ENCODE measurements around the gene RARRES2.

The RARRES2 gene

GRCh38 chr7:150361402-150361801 lies 20.0 kb upstream of the RARRES2 start:
- DNase-seq: no peak

GRCh38 chr7:150360363-150361058 lies 19.1 kb upstream of the RARRES2 start:
- DNase-seq: no peak

DNA sequence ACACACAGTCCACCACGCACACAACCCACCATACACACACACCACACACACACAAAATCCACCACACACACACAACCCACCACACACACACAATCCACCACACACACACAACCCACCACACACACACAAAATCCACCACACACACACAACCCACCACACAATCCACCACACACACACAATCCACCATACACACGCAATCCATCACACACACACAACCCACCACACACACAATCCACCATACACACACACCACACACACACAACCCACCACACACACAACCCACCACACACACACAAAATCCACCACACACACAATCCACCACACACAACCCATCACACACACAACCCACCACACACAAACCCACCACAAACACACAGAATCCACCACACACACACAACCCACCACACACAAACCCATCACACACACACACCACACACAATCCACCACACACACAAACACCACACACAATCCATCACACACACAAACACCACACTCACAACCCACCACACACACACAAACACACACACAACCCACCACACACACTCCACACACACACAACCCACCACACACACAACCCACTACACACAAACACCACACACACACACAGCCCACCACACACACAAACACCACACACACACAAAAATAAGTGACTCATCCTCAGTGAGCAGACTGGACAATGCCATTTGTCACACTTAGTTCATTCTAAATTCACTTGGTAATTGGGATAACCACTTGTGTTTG lies 18.4 kb upstream of the RARRES2 start:
- DNase-seq: no peak

GRCh38 chr7:150358988-150359621 lies 17.7 kb upstream of the RARRES2 start:
- no peak for DNase-seq

DNA sequence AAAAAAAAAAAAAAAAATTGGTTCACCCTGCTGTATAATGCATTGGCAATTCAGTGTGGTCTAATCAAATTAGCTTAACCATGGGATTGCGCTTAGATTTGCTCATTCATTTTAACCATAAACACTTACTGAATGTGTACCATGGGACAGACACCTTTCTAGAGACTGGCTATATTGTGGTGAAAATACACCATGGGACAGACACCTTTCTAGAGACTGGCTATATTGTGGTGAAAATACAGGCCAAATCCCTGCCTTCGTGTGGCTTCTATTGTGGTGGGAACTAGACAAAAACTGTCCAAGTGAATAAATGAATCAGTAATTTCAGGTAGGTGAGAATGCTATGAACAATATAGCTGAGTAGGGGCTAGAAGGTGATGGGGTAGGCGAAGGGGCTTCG lies 17.0 kb upstream of the RARRES2 start:
- DNase-seq: no peak

GRCh38 chr7:150357771-150358427 lies 16.5 kb upstream of the RARRES2 start:
- no peak for DNase-seq

GRCh38 chr7:150357270-150357669 lies 15.8 kb upstream of the RARRES2 start:
- peak; percentile 94 for DNase-seq

DNA sequence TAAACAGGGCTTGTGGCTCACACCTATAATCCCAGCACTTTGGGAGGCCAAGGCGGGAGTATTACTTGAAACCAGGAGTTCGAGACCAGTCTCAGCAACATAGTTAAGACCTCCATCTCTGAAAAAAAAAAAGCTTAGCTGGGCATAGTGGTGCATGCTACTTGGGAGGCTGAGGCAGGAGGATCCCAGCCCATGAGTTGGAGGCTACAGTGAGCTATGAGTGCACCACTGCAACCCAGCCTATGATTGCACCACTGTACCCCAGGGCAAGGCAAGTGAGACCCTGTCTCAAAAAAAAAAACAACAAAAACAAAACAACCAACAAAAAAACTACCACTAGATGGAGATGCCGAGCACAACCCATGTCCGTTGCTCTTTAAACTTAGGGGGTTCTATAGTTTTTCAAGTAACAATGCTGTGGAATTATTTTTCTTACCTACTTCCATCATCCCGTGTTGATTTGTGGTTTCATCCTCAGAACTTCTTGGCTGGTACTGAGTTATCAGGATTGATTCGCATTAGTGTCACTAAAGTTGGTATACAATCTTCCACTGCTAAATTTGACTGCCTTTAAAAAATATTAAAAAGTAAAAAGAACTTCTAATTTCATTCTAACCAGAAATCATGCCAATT lies 15.0 kb upstream of the RARRES2 start:
- peak; percentile 61 for DNase-seq

DNA sequence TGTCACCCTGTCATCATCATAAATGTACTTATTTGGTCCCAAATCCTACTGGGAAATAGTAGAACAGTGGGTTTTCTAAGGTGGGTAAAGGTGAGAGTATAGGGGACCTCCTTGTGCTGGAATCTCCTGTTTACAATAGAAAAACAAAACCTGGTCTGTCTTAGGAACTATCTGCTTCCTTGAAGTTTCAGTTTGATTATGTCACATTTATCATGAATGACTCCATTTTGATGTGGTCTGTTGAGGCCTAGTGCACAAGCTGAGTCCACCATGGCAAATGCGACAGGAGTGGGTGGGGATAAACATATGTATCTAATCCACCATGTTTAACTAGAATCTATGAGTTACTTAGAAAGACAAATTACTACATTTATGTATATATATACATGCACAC lies 14.2 kb upstream of the RARRES2 start:
- no peak for DNase-seq

DNA sequence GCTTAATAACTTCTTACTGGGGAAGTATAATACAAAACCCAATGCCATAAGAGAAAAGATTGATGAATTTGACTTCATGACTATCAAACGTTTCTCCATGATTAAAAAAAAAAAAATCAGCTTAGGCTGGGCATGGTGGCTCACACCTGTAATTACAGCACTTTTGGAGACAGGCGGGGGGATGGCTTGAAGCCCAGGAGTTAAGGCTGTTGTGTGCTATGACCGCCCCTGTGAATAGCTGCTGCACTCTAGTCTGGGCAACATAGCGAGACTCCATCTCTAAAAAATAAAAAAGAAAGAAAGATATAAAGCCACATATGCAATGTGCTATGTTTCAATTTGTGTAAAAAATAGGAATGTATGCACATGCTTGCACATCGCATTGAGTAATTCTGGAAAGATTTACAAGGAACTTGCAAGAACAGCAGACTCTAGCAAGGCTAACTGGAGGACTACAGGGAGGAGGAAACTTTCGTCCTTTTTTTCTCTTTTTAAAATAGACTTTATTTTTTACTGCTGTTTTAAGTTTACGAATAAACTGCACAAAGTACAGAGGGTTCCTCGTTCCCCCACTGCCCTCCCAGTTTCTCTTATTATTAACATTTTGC lies 10.3 kb upstream of the RARRES2 start:
- no peak for DNase-seq

DNA sequence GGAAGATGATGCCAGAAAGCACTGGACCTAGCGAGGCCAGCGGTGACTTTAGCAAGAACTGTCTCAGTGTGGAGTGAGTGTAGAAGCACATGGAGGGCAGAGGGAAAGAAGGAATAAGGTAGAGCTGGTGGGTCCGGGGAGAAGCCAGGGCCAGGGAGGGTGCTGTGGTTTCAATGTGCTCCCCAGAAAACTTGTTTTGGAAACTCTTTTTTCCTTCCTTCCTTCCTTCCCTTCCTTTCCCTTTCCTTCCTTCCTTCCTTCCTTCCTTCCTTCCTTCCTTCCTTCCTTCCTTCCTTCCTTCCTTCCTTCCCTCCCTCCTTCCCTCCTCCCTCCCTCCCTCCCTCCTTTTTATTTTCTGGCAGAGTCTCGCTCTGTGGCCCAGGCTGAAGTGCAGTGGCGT lies 5.5 kb upstream of the RARRES2 start:
- no peak for DNase-seq

DNA sequence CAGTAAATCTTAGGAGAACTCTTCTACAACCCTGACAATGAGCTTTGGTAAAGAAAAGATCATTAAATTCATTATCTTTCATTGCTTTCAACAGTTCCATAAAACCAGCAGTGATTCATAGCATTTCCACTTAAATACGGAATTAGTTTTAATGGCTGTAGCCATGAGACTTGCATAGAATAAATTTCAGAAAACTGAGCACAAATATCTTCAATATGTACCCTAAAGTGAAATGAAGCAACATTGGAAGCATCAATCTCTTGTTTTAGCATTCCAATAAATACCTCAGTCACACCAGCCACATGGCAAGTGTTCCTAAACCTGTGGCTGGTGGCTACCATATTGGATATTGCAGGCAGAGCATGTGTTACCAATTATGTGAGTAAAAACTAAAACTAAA lies 3.6 kb upstream of the RARRES2 start:
- DNase-seq: no peak

DNA sequence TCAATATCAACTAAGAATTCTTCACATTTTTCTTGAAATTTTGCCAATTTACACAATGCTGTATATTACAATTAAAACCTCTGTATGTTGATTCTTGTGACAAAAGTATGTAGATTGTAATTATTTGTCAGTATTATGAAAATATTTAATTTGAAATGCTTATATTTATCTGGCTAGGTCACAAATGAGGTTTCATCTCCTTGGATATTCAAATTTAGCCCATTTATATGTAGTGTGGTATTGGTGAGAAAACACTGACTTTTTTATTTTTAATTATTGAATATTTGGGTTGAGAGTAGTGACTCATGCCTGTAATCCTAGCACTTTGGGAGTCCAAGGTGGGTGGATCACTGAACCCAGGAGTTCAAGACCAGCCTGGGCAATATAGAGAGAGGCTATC lies 2.9 kb upstream of the RARRES2 start:
- DNase-seq: no peak

DNA sequence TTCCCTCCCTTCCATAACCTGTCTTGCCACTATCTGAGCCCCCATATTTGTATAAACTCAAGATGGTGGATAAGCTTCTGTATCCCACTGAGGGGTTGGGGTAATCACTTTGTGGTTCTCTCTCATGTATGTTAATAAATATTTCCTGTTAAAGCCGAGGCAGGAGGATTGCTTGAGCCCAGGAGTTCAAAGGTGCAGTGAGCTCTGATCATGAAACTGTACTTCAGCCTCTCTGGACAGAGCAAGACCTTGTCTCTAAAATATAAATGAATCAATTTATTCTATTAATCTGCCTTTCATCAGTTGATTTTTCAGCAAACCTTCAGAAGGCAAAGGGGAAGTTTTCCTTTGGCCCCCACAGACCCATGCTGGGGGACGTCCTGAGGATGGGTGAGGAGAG lies 1.8 kb upstream of the RARRES2 start:
- no peak for DNase-seq

GRCh38 chr7:150342121-150342408 lies 636 bp upstream of the RARRES2 start:
- no peak for DNase-seq

- no peak for DNase-seq
Observed at GRCh38 chr7:150340875-150341262, 560 bp downstream of the RARRES2 start.

GRCh38 chr7:150340024-150340749 lies 1.2 kb downstream of the RARRES2 start:
- DNase-seq: no peak

DNA sequence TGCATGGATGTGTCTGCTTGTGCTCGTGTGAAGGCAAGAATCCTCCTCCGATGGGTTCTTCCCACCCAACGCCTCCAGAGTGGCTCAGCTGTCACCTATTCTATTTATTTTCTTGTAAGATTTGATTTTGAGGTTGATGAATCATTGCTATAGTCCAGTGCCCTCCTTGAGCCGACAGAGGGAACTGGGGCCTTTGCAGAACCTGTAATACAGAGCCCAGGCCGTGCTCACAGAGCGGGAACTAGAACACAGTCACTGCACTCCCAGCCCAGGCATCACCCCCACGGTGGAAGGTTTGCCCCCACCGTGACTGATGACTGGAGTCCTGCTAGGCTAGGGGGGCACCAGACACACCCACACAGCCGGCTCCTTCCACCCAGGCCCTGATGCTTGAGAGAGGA lies 2.0 kb downstream of the RARRES2 start:
- no peak for DNase-seq

DNA sequence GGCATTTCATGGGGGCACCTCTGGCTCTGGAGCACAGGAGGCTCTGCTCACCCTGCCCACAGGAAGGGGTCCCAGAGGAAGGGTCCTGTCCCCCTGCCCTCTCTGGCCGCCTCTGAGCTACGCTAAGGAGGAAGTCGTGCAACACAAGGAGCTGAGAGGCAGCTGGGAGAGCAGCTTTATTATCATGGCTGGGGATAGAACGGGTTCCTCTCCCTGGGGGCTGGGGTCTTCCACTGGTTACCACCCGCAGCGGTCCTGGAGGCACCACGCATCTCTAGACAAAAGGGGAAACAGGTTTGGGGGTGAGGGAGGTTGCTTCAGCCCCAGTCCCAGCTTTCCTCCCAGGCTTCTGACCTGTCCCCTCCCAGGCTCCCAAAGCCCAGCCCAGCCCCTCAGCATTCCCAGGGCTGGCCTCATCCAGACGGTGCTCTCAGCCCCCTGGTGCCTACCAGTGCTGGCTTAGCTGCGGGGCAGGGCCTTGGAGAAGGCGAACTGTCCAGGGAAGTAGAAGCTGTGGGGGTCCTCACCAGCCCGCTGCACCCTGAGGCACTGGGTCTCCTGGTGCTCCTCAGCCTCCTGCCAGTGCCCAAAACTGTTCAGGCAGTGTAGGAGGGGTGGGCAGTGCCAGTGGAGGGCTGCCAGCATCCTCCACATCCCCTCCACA lies 3.1 kb downstream of the RARRES2 start:
- no peak for DNase-seq

DNA sequence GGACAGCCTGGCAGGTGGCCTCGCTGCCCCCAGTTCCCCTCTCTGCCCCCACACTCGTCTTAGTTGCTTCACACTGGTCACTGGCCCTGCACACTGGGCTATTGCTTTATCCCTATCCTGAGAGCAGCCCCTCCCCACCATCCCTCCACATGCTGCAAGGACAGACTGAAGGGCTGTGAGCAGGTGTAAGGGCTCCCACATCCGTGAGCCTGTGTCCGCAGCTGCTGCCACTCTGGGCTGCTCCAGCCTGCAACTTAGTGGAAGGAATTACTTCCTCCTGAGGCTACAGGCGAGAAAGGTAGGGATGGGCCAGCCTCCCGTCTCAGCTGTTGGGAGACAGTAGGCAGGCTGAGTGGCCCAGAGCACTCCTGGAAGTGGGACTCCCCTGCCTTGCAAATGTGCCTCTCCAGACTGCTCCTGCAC lies 3.8 kb downstream of the RARRES2 start:
- DNase-seq: no peak

DNA sequence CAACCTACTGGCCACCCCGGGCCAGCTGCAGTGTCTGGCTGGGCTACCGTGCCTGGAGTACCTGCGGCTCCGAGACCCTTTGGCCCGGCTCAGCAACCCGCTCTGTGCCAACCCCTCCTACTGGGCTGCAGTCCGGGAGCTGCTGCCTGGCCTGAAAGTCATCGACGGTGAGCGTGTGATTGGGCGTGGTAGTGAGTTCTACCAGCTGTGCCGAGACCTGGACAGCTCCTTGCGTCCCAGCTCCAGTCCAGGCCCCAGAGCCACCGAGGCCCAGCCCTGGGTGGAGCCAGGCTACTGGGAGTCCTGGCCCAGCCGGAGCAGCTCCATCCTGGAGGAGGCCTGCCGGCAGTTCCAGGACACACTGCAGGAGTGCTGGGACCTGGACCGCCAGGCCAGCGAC lies 4.2 kb downstream of the RARRES2 start:
- no peak for DNase-seq

DNA sequence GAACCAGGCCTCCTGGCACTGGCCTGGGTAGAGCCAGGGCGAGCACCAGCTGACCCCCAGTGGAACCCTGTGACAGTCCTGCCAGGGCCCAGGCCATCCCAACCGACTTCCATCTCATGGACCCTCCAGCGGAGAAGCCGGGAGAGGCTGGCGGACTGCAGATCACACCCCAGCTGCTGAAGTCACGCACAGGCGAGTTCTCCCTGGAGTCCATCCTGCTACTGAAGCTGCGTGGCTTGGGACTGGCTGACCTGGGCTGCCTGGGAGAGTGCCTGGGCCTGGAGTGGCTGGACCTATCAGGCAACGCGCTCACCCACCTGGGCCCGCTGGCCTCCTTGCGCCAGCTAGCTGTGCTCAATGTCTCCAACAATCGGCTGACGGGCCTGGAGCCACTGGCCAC lies 4.7 kb downstream of the RARRES2 start:
- no peak for DNase-seq
